NCI-H2029 (cell line): ENCODE results near the gene CARD14.
"Not testable (repeated sequence)": the region's sequence is repeated elsewhere in the genome, so short reads cannot be mapped to it uniquely, and the experiment has no call there.

Experiments used
- DNase-seq: peaks from one replicate; lab custom pipeline; 2025; lab: John Stamatoyannopoulos, UW

Gene CARD14

GRCh38 chr17:80151333-80151732, 18.5 kb upstream of the CARD14 start:
- DNase-seq: no peak

DNA sequence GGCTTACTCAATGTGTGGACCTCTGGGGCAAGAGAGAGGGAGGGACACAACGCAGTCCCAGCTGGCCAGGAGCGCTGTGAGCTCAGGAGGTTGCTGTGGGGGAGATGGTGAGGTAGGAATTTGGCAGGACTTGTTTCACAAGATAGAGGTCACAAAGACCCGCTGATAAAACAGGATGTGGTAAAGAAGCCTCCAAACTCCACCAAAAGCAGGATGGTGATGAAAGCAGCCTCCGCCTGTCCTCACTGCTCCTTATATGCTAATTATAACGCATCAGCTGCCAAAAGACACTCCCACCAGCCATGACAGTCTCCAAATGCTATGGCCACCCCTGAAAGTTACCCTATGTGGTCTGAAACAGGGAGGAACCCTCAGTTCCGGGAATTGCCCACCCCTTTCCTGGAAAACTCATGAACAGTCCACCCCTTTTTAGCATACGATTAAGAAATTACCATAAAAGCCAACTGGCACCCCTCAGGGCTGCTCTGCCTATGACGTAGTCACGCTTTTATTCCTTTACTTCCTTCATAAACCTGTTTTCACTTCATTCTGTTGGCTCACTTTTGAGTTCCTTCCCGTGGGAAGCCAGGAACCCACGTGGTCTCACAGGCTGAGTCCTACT, 17.6 kb upstream of the CARD14 start:
- DNase-seq: no peak

DNA sequence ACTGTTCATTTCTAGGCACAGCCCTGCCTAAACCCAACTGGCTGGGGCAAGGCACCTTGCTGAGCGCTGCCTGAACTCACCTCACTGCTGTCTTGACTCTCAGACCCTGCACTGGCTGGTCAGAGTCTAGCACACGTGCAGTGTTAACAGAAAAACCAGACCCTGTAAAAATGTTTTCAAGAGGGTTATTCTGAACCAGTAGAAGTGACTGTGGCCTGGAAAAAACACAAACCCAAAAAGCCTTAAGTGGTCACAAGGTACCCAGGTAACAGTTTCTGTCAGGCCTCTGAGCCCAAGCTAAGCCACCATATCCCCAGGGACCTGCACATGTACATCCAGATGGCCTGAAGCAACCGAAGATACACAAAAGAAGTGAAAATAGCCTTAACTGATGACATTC, 16.8 kb upstream of the CARD14 start:
- no peak for DNase-seq

DNA sequence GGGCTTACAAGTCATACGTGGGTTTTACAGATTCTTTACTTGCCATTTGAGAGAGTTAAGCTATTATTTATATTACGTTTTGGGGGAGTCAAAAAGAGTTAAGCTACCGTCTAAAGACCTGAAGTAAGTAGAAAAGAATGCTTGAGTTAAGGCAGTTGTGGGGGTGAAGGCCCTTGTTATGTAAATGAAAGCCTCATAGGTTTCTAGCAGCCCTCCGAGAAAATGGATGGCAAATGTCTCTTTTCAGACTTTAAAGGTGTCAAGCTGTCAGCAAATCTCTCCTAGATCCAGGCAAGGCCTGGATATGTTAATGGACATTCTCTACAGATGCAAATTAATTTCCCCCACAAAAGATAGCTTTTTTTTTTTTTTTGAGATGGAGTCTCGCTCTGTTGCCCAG, 15.7 kb upstream of the CARD14 start:
- DNase-seq: no peak

GRCh38 chr17:80155600-80155999, 14.2 kb upstream of the CARD14 start:
- DNase-seq: not testable (repeated sequence)

DNA sequence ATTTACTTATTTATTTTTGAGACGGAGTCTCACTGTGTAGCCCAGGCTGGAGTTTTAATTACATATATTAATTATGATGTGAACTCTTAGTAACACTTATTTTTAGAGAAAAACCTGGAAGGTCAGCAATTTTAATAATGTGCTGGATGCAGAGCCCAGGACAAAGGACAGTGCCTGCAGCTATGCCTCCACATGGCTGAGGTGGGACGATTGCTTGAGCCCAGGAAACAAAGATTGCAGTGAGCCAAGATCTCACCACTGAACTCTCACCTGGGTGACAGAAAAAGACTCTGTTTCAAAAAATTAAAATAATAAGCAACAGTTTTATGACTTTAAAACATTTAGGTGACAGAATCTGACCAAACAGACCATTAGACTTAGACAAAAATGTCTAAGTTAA, 11.0 kb upstream of the CARD14 start:
- DNase-seq: no peak

DNA sequence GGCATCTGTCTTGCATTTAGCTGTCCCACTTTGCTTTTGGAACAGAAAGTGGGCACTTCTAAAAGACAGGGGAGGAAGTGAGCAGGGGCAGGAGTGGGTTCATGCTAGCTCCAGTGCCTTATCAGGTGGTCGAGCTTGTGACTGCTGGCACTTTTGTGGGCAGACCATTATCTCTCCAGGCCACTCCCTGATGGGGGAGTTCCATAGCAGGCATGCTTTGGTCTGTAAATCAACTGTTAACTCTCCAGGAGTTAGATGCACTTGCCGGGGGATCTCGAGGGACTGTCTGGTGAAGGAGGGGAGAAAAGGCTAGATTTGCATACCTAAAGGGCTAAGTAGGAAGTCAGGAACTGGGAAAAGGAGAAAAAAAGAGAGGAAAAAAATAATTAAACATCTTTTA, 9.3 kb upstream of the CARD14 start:
- no peak for DNase-seq

- DNase-seq: no peak
Observed at GRCh38 chr17:80163336-80163735, 6.5 kb upstream of the CARD14 start.

DNA sequence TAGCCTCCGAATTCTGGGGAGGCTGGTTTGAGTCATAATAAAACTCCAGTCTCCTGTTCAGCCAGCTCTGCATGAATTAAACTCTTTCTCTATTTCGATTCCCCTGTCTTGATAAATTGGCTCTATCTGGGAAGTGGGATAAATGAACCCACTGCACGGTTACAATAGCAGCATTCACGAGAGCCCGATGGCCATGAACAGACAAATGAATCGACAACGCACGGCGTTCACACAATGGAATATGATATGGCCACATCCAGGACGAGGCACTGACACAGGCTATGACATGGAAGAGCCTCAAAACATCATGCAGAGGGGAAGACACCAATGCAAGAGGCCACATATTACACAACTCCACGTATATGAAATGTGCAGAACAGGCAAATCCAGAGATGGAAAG, 5.6 kb upstream of the CARD14 start:
- DNase-seq: no peak

- DNase-seq: no peak
Observed at GRCh38 chr17:80166446-80166845, 3.4 kb upstream of the CARD14 start.

- no peak for DNase-seq
Observed at GRCh38 chr17:80168371-80168770, 1.5 kb upstream of the CARD14 start.

DNA sequence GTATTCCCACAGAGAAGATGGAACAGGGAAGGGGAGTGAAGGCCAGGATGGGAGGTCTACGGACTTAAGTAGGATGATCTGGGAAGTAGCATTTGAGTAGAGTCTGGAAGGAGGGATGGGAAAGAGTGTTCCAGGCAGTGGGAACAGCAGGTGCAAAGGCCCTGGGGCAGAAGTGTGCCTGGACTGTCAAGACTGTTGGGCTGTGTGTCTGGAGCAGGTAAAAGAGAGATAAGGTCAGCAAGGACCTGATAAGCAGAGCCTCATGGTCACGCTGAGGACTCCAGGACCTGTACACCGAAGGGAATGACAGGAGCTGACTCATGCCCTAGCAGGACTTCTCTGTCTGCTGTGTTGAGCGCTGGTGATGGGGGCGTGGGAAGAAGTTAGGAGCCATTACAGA, 723 bp upstream of the CARD14 start:
- no peak for DNase-seq

DNA sequence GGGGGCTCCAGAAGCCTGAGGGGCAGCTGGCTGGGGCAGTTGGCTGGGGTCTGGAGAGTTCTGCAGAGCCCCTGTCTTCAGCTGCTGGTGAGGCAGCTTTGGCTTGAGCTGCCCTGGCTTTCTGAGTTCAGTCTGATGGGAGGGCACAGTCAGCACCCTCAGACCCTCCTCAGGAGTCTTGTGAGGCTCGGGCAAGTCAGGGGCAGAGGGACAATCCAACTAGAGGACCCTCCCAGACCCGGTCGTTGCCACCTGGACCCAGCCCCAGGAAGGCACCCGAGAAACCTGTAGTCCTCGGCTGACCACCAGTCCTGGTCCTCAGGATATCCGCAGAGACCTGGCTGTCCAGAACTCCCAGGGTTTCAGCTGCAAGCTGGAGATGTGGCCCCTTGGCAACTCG, 1.9 kb downstream of the CARD14 start:
- DNase-seq: no peak

DNA sequence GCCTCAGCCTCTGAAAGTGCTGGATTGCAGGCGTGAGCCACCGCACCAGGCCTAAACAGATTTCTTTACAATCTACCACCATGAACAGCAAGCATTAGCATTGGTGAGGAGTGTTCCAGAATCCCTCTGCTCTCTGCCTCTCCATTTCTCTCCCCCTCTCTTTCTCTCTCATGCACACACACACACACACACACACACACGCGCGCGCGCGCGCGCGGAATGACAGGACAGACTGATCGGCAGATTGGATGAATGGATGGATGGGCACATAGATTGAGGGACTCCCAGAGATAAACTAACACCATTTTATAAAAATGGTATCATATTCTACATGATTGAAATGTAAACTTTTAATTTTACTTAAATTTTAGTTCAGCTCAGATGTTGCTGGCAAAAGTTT, 3.3 kb downstream of the CARD14 start:
- no peak for DNase-seq

DNA sequence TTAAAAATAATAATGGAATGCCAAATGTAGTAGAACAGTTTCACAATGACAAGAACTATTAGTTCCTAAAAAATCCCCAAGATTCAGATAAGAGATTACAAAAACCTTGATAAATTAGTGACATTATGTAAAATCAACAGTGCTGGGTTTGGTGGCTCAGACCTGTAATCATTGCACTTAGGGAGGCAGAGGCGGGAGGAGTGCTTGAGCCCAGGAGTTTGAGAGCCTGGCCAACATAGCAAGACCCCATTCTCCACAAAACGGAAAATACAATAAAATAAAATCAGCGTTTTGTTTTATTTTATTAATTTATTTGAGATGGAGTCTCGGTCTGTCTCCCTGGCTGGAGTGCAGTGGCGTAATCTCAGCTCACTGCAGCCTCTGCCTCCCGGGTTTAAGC, 4.1 kb downstream of the CARD14 start:
- DNase-seq: no peak

- DNase-seq: no peak
Observed at GRCh38 chr17:80176757-80177156, 6.9 kb downstream of the CARD14 start.

DNA sequence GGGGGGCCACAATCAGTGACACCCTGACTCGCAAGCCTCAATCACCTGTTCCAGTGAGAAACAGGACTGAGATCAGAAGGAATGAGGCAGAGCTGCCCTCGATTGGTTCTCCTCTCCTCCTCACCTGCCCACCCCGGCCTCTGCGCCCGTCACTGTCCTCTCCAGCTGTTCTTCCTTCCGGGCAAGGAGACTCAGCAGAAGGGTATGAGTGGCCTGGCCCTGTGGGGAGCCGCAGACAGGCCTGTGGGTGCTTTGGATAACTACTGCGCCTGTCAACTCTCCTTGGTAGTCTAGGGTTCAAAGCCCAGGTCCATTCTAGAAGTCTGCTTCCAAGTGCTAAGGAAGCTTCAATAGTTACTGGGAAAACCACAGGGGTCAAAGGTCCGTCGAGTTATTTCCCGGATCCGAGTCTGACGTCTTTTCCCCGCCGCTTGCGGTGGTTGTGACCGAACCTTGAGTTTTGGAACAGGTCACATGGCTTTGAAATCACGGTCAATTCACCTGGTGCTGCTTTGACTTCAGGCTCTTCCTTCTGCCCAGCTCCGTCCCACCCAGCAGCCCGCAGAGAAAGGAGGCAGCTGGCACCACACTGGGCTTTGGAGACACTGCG, 8.3 kb downstream of the CARD14 start:
- no peak for DNase-seq

DNA sequence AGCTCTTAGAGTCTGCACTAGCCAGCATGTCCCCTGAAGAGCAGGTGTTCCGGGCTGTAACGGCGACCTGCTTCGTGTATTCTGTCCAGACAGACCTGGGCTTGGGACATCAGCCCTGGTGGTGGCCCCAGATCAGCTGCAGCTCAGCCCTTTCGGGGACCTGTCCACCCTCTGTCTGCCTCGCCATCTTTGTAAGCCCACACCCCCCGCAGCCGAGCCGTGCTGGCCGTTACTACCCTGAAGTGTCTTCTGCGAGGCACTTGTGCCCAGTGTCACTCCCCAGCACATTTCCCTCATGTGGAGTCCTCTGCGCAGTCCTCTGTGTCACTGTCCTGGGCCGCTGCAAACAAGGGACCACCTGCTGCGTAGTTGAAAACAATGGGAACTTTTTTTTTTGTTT, 10.4 kb downstream of the CARD14 start:
- DNase-seq: no peak

DNA sequence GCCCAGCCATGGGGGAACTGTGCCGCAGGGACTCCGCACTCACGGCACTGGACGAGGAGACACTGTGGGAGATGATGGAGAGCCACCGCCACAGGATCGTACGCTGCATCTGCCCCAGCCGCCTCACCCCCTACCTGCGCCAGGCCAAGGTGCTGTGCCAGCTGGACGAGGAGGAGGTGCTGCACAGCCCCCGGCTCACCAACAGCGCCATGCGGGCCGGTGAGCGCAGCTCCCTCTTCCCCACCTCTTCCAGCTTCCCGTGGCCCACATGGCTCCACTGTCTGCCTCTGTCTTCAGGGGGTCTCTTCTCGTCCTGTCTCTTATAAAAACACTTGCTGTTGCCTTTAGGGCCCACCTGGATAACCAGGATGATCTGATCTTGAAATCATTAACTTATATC, 11.6 kb downstream of the CARD14 start:
- no peak for DNase-seq

- DNase-seq: no peak
Observed at GRCh38 chr17:80182118-80182844, 12.5 kb downstream of the CARD14 start.

DNA sequence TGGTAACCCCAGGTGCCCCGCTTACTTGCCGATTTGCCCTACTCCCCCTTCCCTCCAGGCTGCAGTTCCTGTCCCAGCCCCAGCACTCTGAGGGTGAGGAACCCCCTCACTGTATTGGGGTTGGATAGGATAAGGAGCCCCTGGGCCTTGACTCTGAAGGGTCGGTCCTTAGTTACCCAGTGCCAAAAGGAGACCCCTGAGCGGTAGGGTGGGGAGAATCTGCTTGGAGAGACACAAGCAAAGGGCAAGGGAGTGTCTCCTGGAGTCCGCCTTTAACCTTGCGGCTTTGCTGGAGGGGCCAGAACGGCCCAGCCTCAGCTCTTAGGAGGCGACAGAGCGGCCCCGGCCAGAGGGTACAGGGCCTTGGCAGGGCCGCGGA, 13.0 kb downstream of the CARD14 start:
- no peak for DNase-seq

- no peak for DNase-seq
Observed at GRCh38 chr17:80183581-80184422, 14.0 kb downstream of the CARD14 start.

GRCh38 chr17:80184423-80184714, 14.5 kb downstream of the CARD14 start:
- DNase-seq: no peak
